Measurements from ENCODE around the gene CDS2.

CDS2 gene

DNA sequence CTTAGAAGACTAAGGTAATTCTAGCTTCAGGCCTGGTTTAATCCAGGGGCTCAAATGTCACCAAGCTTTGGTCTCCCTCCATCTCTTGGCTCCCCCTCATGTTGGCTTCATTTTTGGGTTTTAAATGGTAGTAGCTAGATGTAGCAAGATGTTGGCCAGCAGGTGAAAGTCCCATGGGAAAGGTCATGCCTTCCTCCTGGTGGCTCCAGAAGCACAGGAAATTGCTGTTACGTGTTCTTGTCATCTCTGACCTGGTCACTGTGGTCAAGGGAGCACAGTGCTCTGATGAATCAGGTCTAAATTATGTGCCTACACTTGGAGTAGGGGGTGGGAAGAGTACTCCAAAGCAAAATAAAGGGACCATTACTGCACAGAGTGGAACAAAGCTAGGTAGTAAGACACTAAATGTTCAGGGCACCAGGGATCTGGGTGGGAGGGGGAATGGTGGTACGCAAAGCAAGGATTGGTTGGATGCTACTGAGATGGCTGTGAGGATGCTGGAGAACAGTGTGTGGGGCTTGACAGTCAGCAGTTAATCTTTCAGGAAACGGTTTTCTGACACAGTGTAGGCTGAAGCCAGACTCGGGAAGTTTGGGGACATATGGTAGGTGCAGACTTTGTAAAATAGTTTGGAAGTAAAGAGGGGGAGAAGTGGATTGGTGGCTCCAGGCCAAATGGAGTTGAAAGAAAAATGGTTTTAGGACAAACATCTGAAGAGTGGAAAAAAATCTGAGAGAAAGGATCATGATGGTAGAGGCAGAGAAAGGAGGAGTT lies 30.1 kb downstream of the CDS2 start:
- peak; percentile 34 for ATAC-seq
- TF ChIP-seq ZNF565 (CRISPR knock-in tag; conservative IDR thresholded peaks at IDR 0.05; ENCODE audit: low read depth) (no peak), ESRRG (CRISPR knock-in tag; IDR thresholded peaks at IDR 0.05) (no peak), CSRNP3 (CRISPR knock-in tag; IDR thresholded peaks at IDR 0.05) (no peak), TOX (CRISPR knock-in tag; IDR thresholded peaks at IDR 0.05; ENCODE audit: borderline replicate concordance) (no peak), ZNF8 (CRISPR knock-in tag; IDR thresholded peaks at IDR 0.05) (no peak), OSR1 (CRISPR knock-in tag; IDR thresholded peaks at IDR 0.05) (no peak), ZFP3 (CRISPR knock-in tag; IDR thresholded peaks at IDR 0.05) (no peak), SNAI2 (CRISPR knock-in tag; IDR thresholded peaks at IDR 0.05) (no peak), RARB (CRISPR knock-in tag; IDR thresholded peaks at IDR 0.05) (no peak)
- TF ChIP-seq, protein P1, sequence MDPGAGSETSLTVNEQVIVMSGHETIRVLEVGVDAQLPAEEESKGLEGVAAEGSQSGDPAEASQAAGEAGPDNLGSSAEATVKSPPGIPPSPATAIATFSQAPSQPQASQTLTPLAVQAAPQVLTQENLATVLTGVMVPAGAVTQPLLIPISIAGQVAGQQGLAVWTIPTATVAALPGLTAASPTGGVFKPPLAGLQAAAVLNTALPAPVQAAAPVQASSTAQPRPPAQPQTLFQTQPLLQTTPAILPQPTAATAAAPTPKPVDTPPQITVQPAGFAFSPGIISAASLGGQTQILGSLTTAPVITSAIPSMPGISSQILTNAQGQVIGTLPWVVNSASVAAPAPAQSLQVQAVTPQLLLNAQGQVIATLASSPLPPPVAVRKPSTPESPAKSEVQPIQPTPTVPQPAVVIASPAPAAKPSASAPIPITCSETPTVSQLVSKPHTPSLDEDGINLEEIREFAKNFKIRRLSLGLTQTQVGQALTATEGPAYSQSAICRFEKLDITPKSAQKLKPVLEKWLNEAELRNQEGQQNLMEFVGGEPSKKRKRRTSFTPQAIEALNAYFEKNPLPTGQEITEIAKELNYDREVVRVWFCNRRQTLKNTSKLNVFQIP (CRISPR knock-in tag; IDR thresholded peaks at IDR 0.05; ENCODE audit: borderline replicate concordance, low read depth) = no peak
- TF ChIP-seq, protein P2, sequence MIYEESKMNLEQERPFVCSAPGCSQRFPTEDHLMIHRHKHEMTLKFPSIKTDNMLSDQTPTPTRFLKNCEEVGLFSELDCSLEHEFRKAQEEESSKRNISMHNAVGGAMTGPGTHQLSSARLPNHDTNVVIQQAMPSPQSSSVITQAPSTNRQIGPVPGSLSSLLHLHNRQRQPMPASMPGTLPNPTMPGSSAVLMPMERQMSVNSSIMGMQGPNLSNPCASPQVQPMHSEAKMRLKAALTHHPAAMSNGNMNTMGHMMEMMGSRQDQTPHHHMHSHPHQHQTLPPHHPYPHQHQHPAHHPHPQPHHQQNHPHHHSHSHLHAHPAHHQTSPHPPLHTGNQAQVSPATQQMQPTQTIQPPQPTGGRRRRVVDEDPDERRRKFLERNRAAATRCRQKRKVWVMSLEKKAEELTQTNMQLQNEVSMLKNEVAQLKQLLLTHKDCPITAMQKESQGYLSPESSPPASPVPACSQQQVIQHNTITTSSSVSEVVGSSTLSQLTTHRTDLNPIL (CRISPR knock-in tag; IDR thresholded peaks at IDR 0.05; ENCODE audit: low read depth) = no peak
- TF ChIP-seq, protein P3, sequence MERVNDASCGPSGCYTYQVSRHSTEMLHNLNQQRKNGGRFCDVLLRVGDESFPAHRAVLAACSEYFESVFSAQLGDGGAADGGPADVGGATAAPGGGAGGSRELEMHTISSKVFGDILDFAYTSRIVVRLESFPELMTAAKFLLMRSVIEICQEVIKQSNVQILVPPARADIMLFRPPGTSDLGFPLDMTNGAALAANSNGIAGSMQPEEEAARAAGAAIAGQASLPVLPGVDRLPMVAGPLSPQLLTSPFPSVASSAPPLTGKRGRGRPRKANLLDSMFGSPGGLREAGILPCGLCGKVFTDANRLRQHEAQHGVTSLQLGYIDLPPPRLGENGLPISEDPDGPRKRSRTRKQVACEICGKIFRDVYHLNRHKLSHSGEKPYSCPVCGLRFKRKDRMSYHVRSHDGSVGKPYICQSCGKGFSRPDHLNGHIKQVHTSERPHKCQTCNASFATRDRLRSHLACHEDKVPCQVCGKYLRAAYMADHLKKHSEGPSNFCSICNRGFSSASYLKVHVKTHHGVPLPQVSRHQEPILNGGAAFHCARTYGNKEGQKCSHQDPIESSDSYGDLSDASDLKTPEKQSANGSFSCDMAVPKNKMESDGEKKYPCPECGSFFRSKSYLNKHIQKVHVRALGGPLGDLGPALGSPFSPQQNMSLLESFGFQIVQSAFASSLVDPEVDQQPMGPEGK (CRISPR knock-in tag; IDR thresholded peaks at IDR 0.05; ENCODE audit: borderline replicate concordance) = no peak

GRCh38 chr20:5159928-5160327 lies 33.1 kb downstream of the CDS2 start:
- no peak for ATAC-seq
- no peak for TF ChIP-seq TSHZ2 (CRISPR knock-in tag; IDR thresholded peaks at IDR 0.05)
- TF ChIP-seq ZFP30 (CRISPR knock-in tag; IDR thresholded peaks at IDR 0.05) = no peak
- no peak for TF ChIP-seq ESRRG (CRISPR knock-in tag; IDR thresholded peaks at IDR 0.05)
- TF ChIP-seq OSR1 (CRISPR knock-in tag; IDR thresholded peaks at IDR 0.05) = no peak
- TF ChIP-seq CSRNP3 (CRISPR knock-in tag; IDR thresholded peaks at IDR 0.05) = no peak
- TF ChIP-seq ZNF70 (CRISPR knock-in tag; IDR thresholded peaks at IDR 0.05) = no peak
- no peak for TF ChIP-seq ARNTL (CRISPR knock-in tag; IDR thresholded peaks at IDR 0.05; ENCODE audit: borderline replicate concordance, low read depth)
- no peak for TF ChIP-seq ZNF8 (CRISPR knock-in tag; IDR thresholded peaks at IDR 0.05)
- TF ChIP-seq, protein P2 (CRISPR knock-in tag; IDR thresholded peaks at IDR 0.05; ENCODE audit: low read depth) = no peak
- TF ChIP-seq PPARA (CRISPR knock-in tag; IDR thresholded peaks at IDR 0.05; ENCODE audit: borderline replicate concordance) = no peak
- TF ChIP-seq, protein P3 (CRISPR knock-in tag; IDR thresholded peaks at IDR 0.05; ENCODE audit: borderline replicate concordance) = no peak
- no peak for TF ChIP-seq TCF4 (CRISPR knock-in tag; IDR thresholded peaks at IDR 0.05; ENCODE audit: borderline replicate concordance)
- TF ChIP-seq GLIS3 (CRISPR knock-in tag; IDR thresholded peaks at IDR 0.05) = no peak
- no peak for TF ChIP-seq BACH2 (CRISPR knock-in tag; IDR thresholded peaks at IDR 0.05; ENCODE audit: borderline replicate concordance)
- no peak for TF ChIP-seq TOX (CRISPR knock-in tag; IDR thresholded peaks at IDR 0.05; ENCODE audit: borderline replicate concordance)
- no peak for TF ChIP-seq ZNF565 (CRISPR knock-in tag; conservative IDR thresholded peaks at IDR 0.05; ENCODE audit: low read depth)
- no peak for TF ChIP-seq ZC3H10 (CRISPR knock-in tag; IDR thresholded peaks at IDR 0.05)
- no peak for TF ChIP-seq CSDC2 (CRISPR knock-in tag; IDR thresholded peaks at IDR 0.05)
- TF ChIP-seq, protein P1 (CRISPR knock-in tag; IDR thresholded peaks at IDR 0.05; ENCODE audit: borderline replicate concordance, low read depth) = no peak
- no peak for TF ChIP-seq SNAI2 (CRISPR knock-in tag; IDR thresholded peaks at IDR 0.05)

Measured in SK-N-SH treated with all-trans-retinoic acid at 6 μM for 48 hours (cell line).